H1 (cell line): ENCODE data around the gene PPP1R12A. TPM values are rescaled to one million over a fixed set of nuclear protein-coding genes. Genes with fewer than 3 reads are reported as not detected.

Experiments
- CTCF ChIA-PET: fragments of 300-600 bp; sonication (Branson Sonifier 250); formaldehyde crosslinking; loops from one replicate; lab custom pipeline; 2021; ENCODE audit not compliant: partially characterized antibody; lab: Charles Lee
- POLR2A ChIA-PET: fragments of 300-600 bp; sonication (Branson Sonifier 250); formaldehyde crosslinking; loops from one replicate; lab custom pipeline; 2021; ENCODE audit warnings: inconsistent platforms; ENCODE audit not compliant: partially characterized antibody; lab: Charles Lee
- DNase-seq, 2 experiments: peaks; one replicate each; pipeline versions ENCODE4 v3.0.0 to v3.0.0-alpha.2; 2010 to 2022; ENCODE audit warnings: low spot score in 2 of 2, low read depth in 1 of 2, mixed read lengths in 1 of 2
- FAIRE-seq: peaks from 2 replicates; lab custom pipeline; 2011; peaks lifted over from hg19 to GRCh38; lab: Jason Lieb, UNC
- H2AFZ ChIP-seq: 2 replicates; pipeline ENCODE4 v1.8.1; 2012; ENCODE audit warnings: low read length, inconsistent platforms
- H2AK5ac ChIP-seq: 2 replicates; pipeline ENCODE4 v1.6.1; 2013; ENCODE audit warnings: low read depth, low read length
- H2BK120ac ChIP-seq: replicated peaks from 2 replicates; pipeline ENCODE3; 2013; ENCODE audit warnings: low read depth, low read length, inconsistent platforms
- H2BK12ac ChIP-seq: 2 replicates; pipeline ENCODE4 v1.6.1; 2013; ENCODE audit warnings: low read depth, low read length
- H2BK15ac ChIP-seq: 2 replicates; pipeline ENCODE4 v1.6.1; 2013; ENCODE audit warnings: low read length
- H2BK20ac ChIP-seq: 2 replicates; pipeline ENCODE4 v1.6.1; 2013; ENCODE audit warnings: low read length
- H2BK5ac ChIP-seq: 2 replicates; pipeline ENCODE4 v1.6.1; 2013; ENCODE audit warnings: low read depth, low read length
- H3K14ac ChIP-seq: 2 replicates; pipeline ENCODE4 v1.6.1; 2013; ENCODE audit warnings: inconsistent platforms; ENCODE audit not compliant: insufficient read length
- H3K18ac ChIP-seq: 2 replicates; pipeline ENCODE4 v1.6.1; 2013; ENCODE audit warnings: low read length; ENCODE audit errors: extremely low read depth
- H3K23ac ChIP-seq: 2 replicates; pipeline ENCODE4 v1.6.1; 2013; ENCODE audit warnings: inconsistent platforms; ENCODE audit not compliant: insufficient read length
- H3K23me2 ChIP-seq: 2 replicates; pipeline ENCODE4 v1.6.1; 2013; ENCODE audit warnings: low read depth, low read length
- H3K27ac ChIP-seq: 2 replicates; pipeline ENCODE4 v1.6.1; 2011; ENCODE audit warnings: low read depth, low read length, inconsistent platforms
- H3K27me3 ChIP-seq, 4 experiments: replicated peaks in 1 of 4; 1 replicate in 1 of 4; 2 replicates in 3 of 4; pipeline versions ENCODE4 v1.6.1 to v1.8.1; 2011 to 2013; ENCODE audit warnings: low read length in 3 of 4, mild to moderate bottlenecking in 3 of 4, inconsistent platforms in 2 of 4, mixed read lengths in 2 of 4, moderate library complexity in 1 of 4; ENCODE audit not compliant: control insufficient read depth in 3 of 4, insufficient read depth in 3 of 4; ENCODE audit errors: extremely low read depth in 1 of 4
- H3K36me3 ChIP-seq, 4 experiments: 2 replicates each; pipeline versions ENCODE4 v1.6.1 to v1.8.1; 2011 to 2013; ENCODE audit warnings: mild to moderate bottlenecking in 4 of 4, low read length in 3 of 4, moderate library complexity in 2 of 4, control low read depth in 1 of 4, inconsistent platforms in 1 of 4; ENCODE audit not compliant: insufficient read depth in 4 of 4, control insufficient read depth in 2 of 4
- H3K4ac ChIP-seq: replicated peaks from 2 replicates; pipeline ENCODE3; 2013; ENCODE audit warnings: low read length, low read depth, mixed read lengths, inconsistent platforms; ENCODE audit not compliant: insufficient read length
- H3K4me1 ChIP-seq, 4 experiments: replicated peaks in 1 of 4; 1 replicate in 1 of 4; 2 replicates in 3 of 4; pipeline versions ENCODE4 v1.6.1 to v1.8.1; 2011 to 2013; ENCODE audit warnings: low read length in 3 of 4, inconsistent platforms in 2 of 4, mixed read lengths in 1 of 4; ENCODE audit not compliant: insufficient read depth in 4 of 4, control insufficient read depth in 3 of 4
- H3K4me2 ChIP-seq, 2 experiments: 2 replicates each; pipeline versions ENCODE4 v1.6.1 to v1.8.1; 2011 to 2013; ENCODE audit warnings: low read depth in 2 of 2, low read length in 2 of 2, control low read depth in 1 of 2, inconsistent platforms in 1 of 2, mild to moderate bottlenecking in 1 of 2; ENCODE audit not compliant: insufficient read depth in 1 of 2
- H3K4me3 ChIP-seq, 4 experiments: fragments of 200-600, 300-600 bp in 1 of 4; sonication (generic), shearing (Covaris generic), sonication (Bioruptor Twin) in 1 of 4; 2 replicates each; pipeline versions ENCODE4 v1.5.1 to v1.8.1; 2011 to 2016; ENCODE audit warnings: low read length in 4 of 4, low read depth in 3 of 4, control low read depth in 2 of 4, inconsistent platforms in 2 of 4, mild to moderate bottlenecking in 2 of 4, mixed read lengths in 1 of 4, moderate library complexity in 1 of 4; ENCODE audit not compliant: insufficient read depth in 2 of 4; ENCODE audit errors: extremely low read depth in 1 of 4
- H3K56ac ChIP-seq: replicated peaks from 2 replicates; pipeline ENCODE3; 2013; ENCODE audit warnings: low read depth, mild to moderate bottlenecking, mixed read lengths, low read length, inconsistent platforms; ENCODE audit not compliant: insufficient read length
- H3K79me1 ChIP-seq: 2 replicates; pipeline ENCODE4 v1.6.1; 2013; ENCODE audit warnings: low read depth, low read length, control low read depth
- H3K79me2 ChIP-seq, 2 experiments: 2 replicates each; pipeline versions ENCODE4 v1.6.1 to v1.8.1; 2012 to 2013; ENCODE audit warnings: low read length in 2 of 2, mild to moderate bottlenecking in 2 of 2, inconsistent platforms in 1 of 2; ENCODE audit not compliant: insufficient read depth in 2 of 2, control insufficient read depth in 1 of 2
- H3K9ac ChIP-seq, 4 experiments: replicated peaks in 1 of 4; 1 replicate in 1 of 4; 2 replicates in 3 of 4; pipeline versions ENCODE4 v1.6.1 to v1.8.1; 2011 to 2013; ENCODE audit warnings: low read depth in 3 of 4, low read length in 3 of 4, control low read depth in 2 of 4, mild to moderate bottlenecking in 2 of 4, moderate library complexity in 2 of 4, inconsistent platforms in 1 of 4; ENCODE audit errors: extremely low read depth in 1 of 4
- H3K9me3 ChIP-seq, 2 experiments: 2 replicates each; pipeline versions ENCODE4 v1.6.1 to v1.8.1; 2012 to 2013; ENCODE audit warnings: mild to moderate bottlenecking in 2 of 2, moderate library complexity in 2 of 2, control low read depth in 1 of 2, inconsistent platforms in 1 of 2, low read depth in 1 of 2, low read length in 1 of 2, mixed read lengths in 1 of 2; ENCODE audit not compliant: insufficient read depth in 2 of 2
- H4K20me1 ChIP-seq, 2 experiments: replicated peaks in 1 of 2; 2 replicates each; pipeline versions ENCODE3 to v1.8.1; 2011 to 2013; ENCODE audit warnings: inconsistent platforms in 2 of 2, low read length in 2 of 2, mild to moderate bottlenecking in 1 of 2; ENCODE audit not compliant: insufficient read depth in 2 of 2, control insufficient read depth in 1 of 2
- H4K5ac ChIP-seq: 2 replicates; pipeline ENCODE4 v1.6.1; 2013; ENCODE audit warnings: low read length, low read depth, mixed read lengths, inconsistent platforms; ENCODE audit not compliant: insufficient read length
- H4K8ac ChIP-seq: 2 replicates; pipeline ENCODE4 v1.8.0; 2013; ENCODE audit warnings: mild to moderate bottlenecking, moderate library complexity, low read length, inconsistent platforms; ENCODE audit not compliant: insufficient read depth; ENCODE audit errors: extremely low read depth
- H4K91ac ChIP-seq: replicated peaks from 2 replicates; pipeline ENCODE3; 2013; ENCODE audit warnings: low read length, mixed read lengths, inconsistent platforms; ENCODE audit not compliant: insufficient read length
- ATF2 ChIP-seq: IDR thresholded peaks from 2 replicates; pipeline ENCODE4 v1.6.1; 2012; ENCODE audit warnings: low read length, inconsistent platforms
- BCL11A ChIP-seq, 2 experiments: IDR thresholded peaks; one replicate each; pipeline ENCODE4 v1.6.1; 2011; ENCODE audit warnings: low read depth in 2 of 2, low read length in 2 of 2, mild to moderate bottlenecking in 2 of 2
- CHD1 ChIP-seq: IDR thresholded peaks from 2 replicates; pipeline ENCODE4 v1.6.1; 2012; ENCODE audit warnings: low read depth, low read length, improper control_type of control experiment
- CREB1 ChIP-seq: IDR thresholded peaks from 2 replicates; pipeline ENCODE4 v1.6.1; 2012; ENCODE audit warnings: inconsistent platforms
- JUN ChIP-seq: IDR thresholded peaks from 2 replicates; pipeline ENCODE4 v1.6.1; 2011; ENCODE audit warnings: low read depth, mild to moderate bottlenecking, improper control_type of control experiment, low read length
- NRF1 ChIP-seq: IDR thresholded peaks from 2 replicates; pipeline ENCODE4 v1.6.1; 2011; ENCODE audit warnings: mild to moderate bottlenecking, low read depth, low read length, improper control_type of control experiment
- RBBP5 ChIP-seq: IDR thresholded peaks from 2 replicates; pipeline ENCODE4 v1.7.1; 2012; ENCODE audit warnings: low read depth, mild to moderate bottlenecking, inconsistent platforms, low read length, moderate library complexity, borderline replicate concordance
- RXRA ChIP-seq: IDR thresholded peaks from 2 replicates; pipeline ENCODE4 v1.6.1; 2011; ENCODE audit warnings: low read depth, mild to moderate bottlenecking, low read length, moderate library complexity; ENCODE audit not compliant: insufficient read depth
- SIN3A ChIP-seq, 2 experiments: IDR thresholded peaks in 1 of 2; conservative IDR thresholded peaks in 1 of 2; 2 replicates each; pipeline ENCODE4 v1.6.1; 2011 to 2012; ENCODE audit warnings: low read length in 2 of 2, improper control_type of control experiment in 1 of 2, low read depth in 1 of 2, mild to moderate bottlenecking in 1 of 2
- SIX5 ChIP-seq: IDR thresholded peaks from 2 replicates; pipeline ENCODE4 v1.6.1; 2011; ENCODE audit warnings: mild to moderate bottlenecking, low read depth, low read length
- YY1 ChIP-seq: IDR thresholded peaks from 2 replicates; pipeline ENCODE4 v1.6.1; 2011; ENCODE audit warnings: low read depth, mild to moderate bottlenecking, low read length
- ZNF274 ChIP-seq: IDR thresholded peaks from 2 replicates; pipeline ENCODE4 v1.7.0; 2012; ENCODE audit warnings: low read length, borderline replicate concordance; ENCODE audit errors: extremely low read depth
- WGBS, 2 experiments: shearing (Covaris generic) in 1 of 2; methylation state at CpG; one replicate each; pipeline versions ENCODE4 v1.1.6 to v1.1.7; 2013 to 2015; ENCODE audit warnings: low lambda C conversion rate in 2 of 2, mixed read lengths in 2 of 2, inconsistent platforms in 1 of 2, low coverage in 1 of 2, missing lambda C conversion rate in 1 of 2; ENCODE audit not compliant: insufficient replicate concordance in 2 of 2, insufficient coverage in 1 of 2, insufficient read length in 1 of 2; ENCODE audit errors: extremely low coverage in 1 of 2, missing lambda C conversion rate in 1 of 2; 5-methylcytosine and 5-hydroxymethylcytosine counted together
- polyA plus RNA-seq, 7 experiments: library from polyadenylated mRNA; depleted of rRNA in 3 of 7; stranded (reverse) in 5 of 7; unstranded in 2 of 7; fragments of >200 nt in 5 of 7; fragments of 200-250 nt in 2 of 7; gene quantifications; 1 replicate in 5 of 7; 2 replicates in 1 of 7; 4 replicates in 1 of 7; pipeline versions ENCODE4 v1.2.1 to v1.2.3, GENCODE V29; 2011 to 2013; ENCODE audit warnings: missing spikeins in 2 of 7, mixed read lengths in 2 of 7
- total RNA-seq: library from RNA; stranded (reverse); fragmentation: NEBNext Ultra II Directional; extraction: Animal tissue kit (Norgen Biotek cat#: 25700); gene quantifications from 2 replicates; pipeline ENCODE4 v1.2.1, GENCODE V29; 2021
- TF ChIP-seq, protein P1 (sequence below): IDR thresholded peaks from 2 replicates; pipeline ENCODE4 v1.6.1; 2011; ENCODE audit warnings: low read depth, mild to moderate bottlenecking, low read length; ENCODE audit not compliant: insufficient read depth

The PPP1R12A gene
- total and polyA plus RNA-seq, 2 of the 8 experiments (the other 6 are each of a cell fraction or from before 2014, with no cell fraction given) = 14.7 to 81.5 TPM

DNA sequence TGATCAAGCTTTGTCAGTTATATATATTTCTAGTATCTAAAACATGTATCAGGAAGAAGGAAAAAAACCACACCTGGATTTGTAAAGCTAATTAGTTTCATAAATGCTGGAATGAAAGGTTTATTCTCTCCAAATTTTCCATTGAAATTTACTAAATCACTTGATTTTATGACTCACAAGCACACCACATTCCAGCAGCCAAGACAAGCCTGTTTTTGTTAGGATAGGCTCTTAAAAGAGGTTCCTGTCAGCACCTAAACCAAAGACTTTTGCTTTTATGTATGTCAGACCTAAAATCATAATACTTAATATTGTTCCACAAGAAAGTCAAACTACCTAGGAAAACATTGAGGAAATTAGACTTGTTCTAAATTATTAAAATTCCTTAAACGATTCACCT lies 158.8 kb downstream of the PPP1R12A start:
- Histone ChIP-seq H3K18ac (no peak overlapping the region), H3K27me3 (no peaks in the 10 kb centered on the region), H2BK20ac (no peak overlapping the region), H3K4me3 (no peak overlapping the region), H4K5ac (no peak overlapping the region), H2BK5ac (no peak overlapping the region), H3K56ac (no peak overlapping the region), H3K4me2 (no peak overlapping the region), H2AK5ac (no peak overlapping the region), H3K14ac (no peak overlapping the region), H3K23ac (no peak overlapping the region), H2BK12ac (no peak overlapping the region), H2BK15ac (no peak overlapping the region), H4K20me1 (no peaks in the 10 kb centered on the region), H4K8ac (no peak overlapping the region), H3K4ac (no peak overlapping the region), H3K23me2 (no peaks in the 10 kb centered on the region), H3K36me3 (peaks cover 0 to 10% (median 4%) of the 10 kb centered on the region in 4 experiments; a peak in 4 of 8 replicates), H3K79me1 (no peaks in the 10 kb centered on the region), H2AFZ (no peak overlapping the region), H3K27ac (no peak overlapping the region), H3K9ac (no peak overlapping the region), H3K4me1 (no peaks in the 10 kb centered on the region), H4K91ac (no peak overlapping the region), H3K79me2 (no peaks in the 10 kb centered on the region), H3K9me3 (no peaks in the 10 kb centered on the region), H2BK120ac (no peak overlapping the region)
- WGBS, 2 experiments = 82% methylated on average over 1 of the region's 1 CpG; no CpG with 5 or more reads in 1 of the 2 experiments
- ChIA-PET CTCF (interaction anchor here (1.0 to 1.4 kb wide), 3 partner anchors 10 to 270 kb away, joined by 3 to 5 read pairs (median 4); no protein-coding TSS in a partner anchor), POLR2A (no interaction called here)
- DNase-seq (no peak), FAIRE-seq (no peak)
- TF ChIP-seq JUN = no peak
- no peak for TF ChIP-seq CHD1
- TF ChIP-seq, protein P1, sequence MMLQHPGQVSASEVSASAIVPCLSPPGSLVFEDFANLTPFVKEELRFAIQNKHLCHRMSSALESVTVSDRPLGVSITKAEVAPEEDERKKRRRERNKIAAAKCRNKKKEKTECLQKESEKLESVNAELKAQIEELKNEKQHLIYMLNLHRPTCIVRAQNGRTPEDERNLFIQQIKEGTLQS = no peak
- no peak for TF ChIP-seq RXRA
- TF ChIP-seq BCL11A (IDR thresholded peaks at IDR 0.05; ENCODE audit: low read depth in 2 of 2, low read length in 2 of 2) = no peak
- TF ChIP-seq SIN3A (conservative IDR thresholded peaks at IDR 0.05 in 1 of 2, IDR thresholded peaks at IDR 0.05 in 1 of 2; ENCODE audit: low read depth in 1 of 2, low read length in 2 of 2) = no peak
- no peak for TF ChIP-seq YY1
- TF ChIP-seq CREB1 = no peak
- TF ChIP-seq NRF1 = no peak
- TF ChIP-seq ATF2 = no peak
- no peak for TF ChIP-seq RBBP5
- no peak for TF ChIP-seq ZNF274
- no peak for TF ChIP-seq SIX5
